Heart left ventricle (tissue), 13 donors: ENCODE data around the gene NINJ1.

Experiments
- POLR2A ChIP-seq, 2 donors: fragments of 450-650 bp; IDR thresholded peaks; one replicate each; pipeline ENCODE4 v1.6.1; 2017; ENCODE audit warnings: antibody characterized with exemption in 2 of 2, mild to moderate bottlenecking in 2 of 2, moderate library complexity in 2 of 2
- TF ChIP-seq, protein P1 (sequence below), 12 donors: fragments of 200-600 bp; sonication (generic) in 4 of 12; IDR thresholded peaks; one replicate each; pipeline versions ENCODE4 v1.5.0 to v1.8.0; 2018 to 2022; ENCODE audit warnings: antibody characterized with exemption in 12 of 12, mild to moderate bottlenecking in 5 of 12
- donor health status: ischemic (EF 13 %, LVEDD 7.1; RV severe dilation, severe dysfunction).
- donor health status: DM: no; HTN: yes; CAD: no.
- donor health status: DM: no; HTN: no; CAD: no.
- donor health status: ischemic (EF 25% LVEDD 6.9; RV normal size, moderate dysfunction).
- donor health status: ischemic (EF 25% LVEDD 5.7; RV mildly dilated, moderate dysfunction).
- donor health status: ischemic (EF 35%, LVEDD 5.7; RV mildly dilated, moderate dysfunction).
- donor health status: nonischemic (EF 11% LVEDD 7.7; RV severe dilation, severe dysfunction).
- donor health status: DM: yes; HTN: yes; CAD: no.
- donor health status: PGD.
- donor health status: ischemic (EF 29% LVEDD 5.4; RV normal size, mild dysfunction).
- donor health status: nonischemic (EF 23%, LVEDD 6.1; RV moderate dilation, normal function).

DNA sequence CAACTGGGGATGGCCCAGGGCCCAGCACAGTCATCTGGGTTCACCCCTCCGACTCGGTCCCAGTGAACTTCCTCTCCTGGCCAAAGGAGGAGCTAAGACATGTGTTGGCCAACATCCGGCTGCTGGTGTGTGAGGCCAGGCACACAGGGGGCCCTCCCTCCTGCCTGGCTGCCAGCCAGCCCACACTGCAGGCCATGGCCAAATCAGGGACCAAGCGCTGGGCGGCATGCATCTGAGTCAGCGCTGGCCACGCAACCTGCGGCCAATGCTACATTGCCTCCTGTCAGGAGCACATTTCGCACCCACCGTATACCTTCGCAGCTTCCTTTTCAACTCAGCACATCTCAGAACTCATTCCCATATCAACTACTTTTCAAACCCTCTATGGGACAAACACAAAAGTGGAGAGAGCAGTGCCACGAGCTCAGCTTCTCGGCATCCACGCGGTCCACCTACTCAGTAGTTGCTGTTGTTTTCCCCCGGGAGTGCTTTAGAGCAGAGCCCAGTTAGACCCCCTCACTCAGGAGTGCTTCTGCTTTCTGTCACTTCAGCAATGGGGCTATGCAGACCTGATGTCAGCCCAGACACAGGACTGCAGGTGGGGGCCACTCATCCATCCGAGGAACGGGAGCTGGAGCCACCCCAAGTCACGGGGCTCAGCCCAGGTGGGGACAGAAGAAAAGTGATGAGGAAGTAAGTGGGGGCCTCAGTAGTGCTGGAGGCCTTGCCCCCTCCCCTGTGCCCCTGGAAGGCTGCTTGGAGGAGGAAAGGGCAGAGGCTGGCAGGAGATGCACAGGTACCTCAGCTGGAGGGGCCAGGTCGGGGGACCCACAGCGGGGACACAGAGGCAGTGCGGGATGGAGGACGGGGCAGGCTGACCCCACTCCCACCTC is 13.9 kb downstream of the NINJ1 start:
- TF ChIP-seq, protein P1, sequence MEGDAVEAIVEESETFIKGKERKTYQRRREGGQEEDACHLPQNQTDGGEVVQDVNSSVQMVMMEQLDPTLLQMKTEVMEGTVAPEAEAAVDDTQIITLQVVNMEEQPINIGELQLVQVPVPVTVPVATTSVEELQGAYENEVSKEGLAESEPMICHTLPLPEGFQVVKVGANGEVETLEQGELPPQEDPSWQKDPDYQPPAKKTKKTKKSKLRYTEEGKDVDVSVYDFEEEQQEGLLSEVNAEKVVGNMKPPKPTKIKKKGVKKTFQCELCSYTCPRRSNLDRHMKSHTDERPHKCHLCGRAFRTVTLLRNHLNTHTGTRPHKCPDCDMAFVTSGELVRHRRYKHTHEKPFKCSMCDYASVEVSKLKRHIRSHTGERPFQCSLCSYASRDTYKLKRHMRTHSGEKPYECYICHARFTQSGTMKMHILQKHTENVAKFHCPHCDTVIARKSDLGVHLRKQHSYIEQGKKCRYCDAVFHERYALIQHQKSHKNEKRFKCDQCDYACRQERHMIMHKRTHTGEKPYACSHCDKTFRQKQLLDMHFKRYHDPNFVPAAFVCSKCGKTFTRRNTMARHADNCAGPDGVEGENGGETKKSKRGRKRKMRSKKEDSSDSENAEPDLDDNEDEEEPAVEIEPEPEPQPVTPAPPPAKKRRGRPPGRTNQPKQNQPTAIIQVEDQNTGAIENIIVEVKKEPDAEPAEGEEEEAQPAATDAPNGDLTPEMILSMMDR (IDR thresholded peaks at IDR 0.05): peak in 11 of 12 donors; percentile 10 to 58 (median 38)
- TF ChIP-seq POLR2A (IDR thresholded peaks at IDR 0.05): no peak
